ENCODE measurements around the gene NEURL1.

- TF ChIP-seq EZH2phosphoT487 (IDR thresholded peaks at IDR 0.05; ENCODE audit: insufficient read depth, low read depth) (no peak), EZH2 (IDR thresholded peaks at IDR 0.05; ENCODE audit: insufficient read depth, poor library complexity, severe bottlenecking) (no peak)
These were observed 103.5 kb downstream of the NEURL1 start for GRCh38 chr10:103597003-103597402.

Data from GM23248 (cell line).